Stomach (tissue), 9 donors: ENCODE measurements around the gene TAC4. TPM values are rescaled to one million over a fixed set of nuclear protein-coding genes. Genes with fewer than 3 reads are reported as not detected.

Experiments
- DNase-seq, 2 donors: peaks; one replicate each; pipeline versions ENCODE4 v3.0.0 to v3.0.0-alpha.2; 2013 to 2019
- H3K27ac ChIP-seq, 5 donors: fragments of 200-600 bp in 4 of 5; sonication (generic) in 4 of 5; one replicate each; pipeline ENCODE4 v1.5.1; 2013 to 2019; ENCODE audit warnings: mild to moderate bottlenecking in 1 of 5, moderate library complexity in 1 of 5
- H3K27me3 ChIP-seq, 3 donors: fragments of 200-600 bp; sonication (generic); one replicate each; pipeline ENCODE4 v1.5.1; 2017 to 2019; ENCODE audit warnings: mixed run types in 1 of 3
- H3K36me3 ChIP-seq, 4 donors: fragments of 200-600 bp; sonication (generic); 1 replicate in 3 of 4; 2 replicates in 1 of 4; pipeline ENCODE4 v1.5.1; 2016 to 2019
- H3K4me1 ChIP-seq, 4 donors: fragments of 200-600 bp; sonication (generic); one replicate each; pipeline ENCODE4 v1.5.1; 2016 to 2019
- H3K4me3 ChIP-seq, 4 donors: fragments of 200-600 bp; sonication (generic) in 3 of 4; one replicate each; pipeline ENCODE4 v1.5.1; 2016 to 2019; ENCODE audit warnings: mild to moderate bottlenecking in 1 of 4
- H3K9me3 ChIP-seq, 4 donors: fragments of 200-600 bp; sonication (generic); one replicate each; pipeline ENCODE4 v1.5.1; 2016 to 2019
- CTCF ChIP-seq, 7 experiments: fragments of 450-650 bp in 4 of 7; fragments of 200-600 bp in 3 of 7; sonication (generic) in 3 of 7; IDR thresholded peaks; one replicate each; pipeline ENCODE4 v1.5.1; 2016 to 2019; ENCODE audit warnings: antibody characterized with exemption in 7 of 7, control low read depth in 2 of 7, mild to moderate bottlenecking in 1 of 7
- EP300 ChIP-seq: sonication (generic); formaldehyde crosslinking; IDR thresholded peaks from one replicate; pipeline ENCODE4 v1.6.1; 2017; ENCODE audit warnings: antibody characterized with exemption
- POLR2A ChIP-seq, 4 donors: fragments of 450-650 bp; IDR thresholded peaks; one replicate each; pipeline ENCODE4 v1.6.1; 2016; ENCODE audit warnings: antibody characterized with exemption in 4 of 4, control low read depth in 2 of 4, mild to moderate bottlenecking in 1 of 4, moderate library complexity in 1 of 4
- POLR2AphosphoS5 ChIP-seq, 3 donors: sonication (generic); formaldehyde crosslinking; IDR thresholded peaks; one replicate each; pipeline ENCODE4 v1.6.1; 2016; ENCODE audit warnings: antibody characterized with exemption in 3 of 3
- WGBS, 5 donors: extraction: QIAGEN DNeasy Blood & Tissue Kit in 3 of 5; methylation state at CpG; one replicate each; pipeline versions ENCODE4 v1.1.5 to v1.1.7; 2013 to 2018; 5-methylcytosine and 5-hydroxymethylcytosine counted together
- intact Hi-C: fragments of 100-400 bp; cut with DNase I; formaldehyde crosslinking; loops from one replicate; pipeline ENCODE4 v1.15.1; 2023; ENCODE audit warnings: low total_unique reads
- polyA plus RNA-seq, 3 donors: library from polyadenylated mRNA; stranded (reverse); fragments of 200-250 nt; gene quantifications; one replicate each; pipeline ENCODE4 v1.2.3, GENCODE V29; 2013
- total RNA-seq, 5 donors: library from RNA; depleted of rRNA; stranded (reverse); fragments of >200 nt; gene quantifications; one replicate each; pipeline versions ENCODE4 v1.1.0 to v1.2.3, GENCODE V29; 2014 to 2016
- donor health status: healthy with polysubstance abuse.
- donor health status: Bipolar disorder and iron deficiency.
- donor health status: healthy.

TAC4 gene
- total and polyA plus RNA-seq, 8 donors: not detected

- WGBS, 5 donors: 79 to 95% (median 93%) methylated on average over 3 of the region's 3 CpGs
- intact Hi-C loops: loop anchor here (10.0 kb wide), 1 partner anchor 51 kb away; the partner anchor contains the start of gene TAC4
- no peak for DNase-seq
- Histone ChIP-seq H3K36me3 (peaks cover 43 to 75% (median 70%) of the 10 kb centered on the region in 4 donors), H3K4me1 (peaks cover 13 to 84% (median 46%) of the 10 kb centered on the region in 4 donors), H3K4me3 (no peak overlapping the region), H3K9me3 (no peaks in the 10 kb centered on the region), H3K27me3 (no peaks in the 10 kb centered on the region), H3K27ac (no peak overlapping the region)
- TF ChIP-seq EP300 (no peak), POLR2AphosphoS5 (IDR thresholded peaks at IDR 0.05) (no peak), POLR2A (IDR thresholded peaks at IDR 0.05) (no peak), CTCF (IDR thresholded peaks at IDR 0.05) (no peak)
Measured at GRCh38 chr17:49793309-49793708, 54.6 kb downstream of the TAC4 start.

- TF ChIP-seq POLR2AphosphoS5 (IDR thresholded peaks at IDR 0.05): no peak
- TF ChIP-seq EP300: no peak
- TF ChIP-seq CTCF (IDR thresholded peaks at IDR 0.05): no peak
- no peak for TF ChIP-seq POLR2A (IDR thresholded peaks at IDR 0.05)
- Histone ChIP-seq H3K4me3 (peak overlapping the region; percentile 69 to 98 (median 90)), H3K27me3 (no peaks in the 10 kb centered on the region), H3K9me3 (no peaks in the 10 kb centered on the region), H3K27ac (peak overlapping the region in 3 of 5 donors; percentile 98 to 100 (median 100)), H3K4me1 (peaks cover 13 to 70% (median 44%) of the 10 kb centered on the region in 4 donors), H3K36me3 (peaks cover 13 to 34% (median 30%) of the 10 kb centered on the region in 4 donors)
- intact Hi-C loops: no loop called here
- DNase-seq: no peak
- 2 to 7% (median 2%) methylated on average over 11 to 17 of the region's 17 CpGs for WGBS, 5 donors
Measured at GRCh38 chr17:49789243-49789578, 58.7 kb downstream of the TAC4 start.

- H3K4me3 ChIP-seq: peak within 1 kb of the TSS; percentile 69 to 98 (median 90)
- H3K27ac ChIP-seq: peak within 1 kb of the TSS; percentile 95 to 100 (median 100)
- DNase-seq: peak; percentile 99 to 100
- intact Hi-C loops: no loop called here
- TF ChIP-seq POLR2A (IDR thresholded peaks at IDR 0.05) (peak in 1 of 4 donors; percentile 54), POLR2AphosphoS5 (IDR thresholded peaks at IDR 0.05) (peak; percentile 88 to 96 (median 95)), CTCF (IDR thresholded peaks at IDR 0.05) (peak in 2 of 7 experiments; percentile 15 to 29), EP300 (no peak)
- WGBS, 5 donors: 0 to 1% (median 0%) methylated on average over 46 to 59 of the region's 59 CpGs
- peaks cover 17 to 69% (median 44%) of the 10 kb centered on the region in 4 donors for H3K4me1 ChIP-seq
- peaks cover 8 to 29% (median 25%) of the 10 kb centered on the region in 4 donors for H3K36me3 ChIP-seq
- H3K9me3 ChIP-seq: no peaks in the 10 kb centered on the region
- no peaks in the 10 kb centered on the region for H3K27me3 ChIP-seq
Measured at GRCh38 chr17:49788478-49789242, 59.2 kb downstream of the TAC4 start, which contains the start of gene KAT7. Gene KAT7, plus strand, starts transcription at chr17:49788681. Its CDS starts 154 bp downstream, at chr17:49788835.

Other genes with a start within 250 kb of the TAC4 start
- 100 to 1,000 TPM in 2 of 5 donors, 10 to 100 TPM in 3; 17.5 to 309 (median 49.2) TPM for gene SPOP, start 170.0 kb downstream of the TAC4 start, total RNA-seq
- 10 to 100 TPM; 23.3 to 42.0 (median 30.8) TPM for gene SPOP, start 170.0 kb downstream of the TAC4 start, polyA plus RNA-seq
- 10 to 100 TPM; 36.2 to 59.8 (median 48.1) TPM for gene SLC35B1, start 140.1 kb downstream of the TAC4 start, total RNA-seq
- gene SLC35B1, start 140.1 kb downstream of the TAC4 start, polyA plus RNA-seq: 10 to 100 TPM; 26.3 to 36.2 (median 34.2) TPM
- 10 to 100 TPM in 2 of 5 donors, 1 to 10 TPM in 2, under 1 TPM in 1; 0.58 to 39.7 (median 6.7) TPM for gene FAM117A, start 83.9 kb downstream of the TAC4 start, total RNA-seq
- 1 to 10 TPM; 5.3 to 7.0 (median 5.6) TPM for gene FAM117A, start 83.9 kb downstream of the TAC4 start, polyA plus RNA-seq
- 10 to 100 TPM in 4 of 5 donors, 1 to 10 TPM in 1; 9.3 to 92.4 (median 31.2) TPM for gene KAT7, start 59.4 kb downstream of the TAC4 start, total RNA-seq
- gene KAT7, start 59.4 kb downstream of the TAC4 start, polyA plus RNA-seq: 10 to 100 TPM in 1 of 3 donors, 1 to 10 TPM in 2; 5.0 to 12.7 (median 9.0) TPM
- not detected for gene DLX4, start 121.1 kb upstream of the TAC4 start, total RNA-seq
- under 1 TPM in 2 of 3 donors, not detected in 1; 0.31 to 0.40 TPM for gene DLX4, start 121.1 kb upstream of the TAC4 start, polyA plus RNA-seq
- not detected for gene DLX3, start 147.2 kb upstream of the TAC4 start, total RNA-seq
- under 1 TPM in 1 of 3 donors, not detected in 2; 0.68 TPM for gene DLX3, start 147.2 kb upstream of the TAC4 start, polyA plus RNA-seq
- 100 to 1,000 TPM in 4 of 5 donors, 10 to 100 TPM in 1; 33.6 to 698 (median 193) TPM for gene ITGA3, start 208.0 kb upstream of the TAC4 start, total RNA-seq
- gene ITGA3, start 208.0 kb upstream of the TAC4 start, polyA plus RNA-seq: 10 to 100 TPM in 2 of 3 donors, 1 to 10 TPM in 1; 6.9 to 37.5 (median 29.5) TPM
- gene PDK2, start 247.3 kb upstream of the TAC4 start, total RNA-seq: 100 to 1,000 TPM in 1 of 5 donors, 10 to 100 TPM in 2, 1 to 10 TPM in 2; 4.6 to 255 (median 31.2) TPM
- 10 to 100 TPM; 13.5 to 20.6 (median 20.1) TPM for gene PDK2, start 247.3 kb upstream of the TAC4 start, polyA plus RNA-seq